ENCODE results near the gene IFT20.

- TF ChIP-seq CTCF (IDR thresholded peaks at IDR 0.05): no peak
- TF ChIP-seq EP300 (IDR thresholded peaks at IDR 0.05): no peak
Measured at GRCh38 chr17:28368306-28368831, 33.1 kb upstream of the IFT20 start.
